GM13976 (cell line): ENCODE results near the gene ITGA3.
"Not testable (repeated sequence)": the region's sequence is repeated elsewhere in the genome, so short reads cannot be mapped to it uniquely, and the experiment has no call there.

ENCODE experiments used
- DNase-seq: peaks from one replicate; pipeline ENCODE4 v3.0.0; 2012; ENCODE audit warnings: low spot score
- in situ Hi-C: fragments of 300-500 bp; cut with MboI; formaldehyde crosslinking; loops from one replicate; pipeline ENCODE4 v1.12.0; 2022; ENCODE audit warnings: low sequenced_read_pairs, mixed read lengths, inconsistent platforms; ENCODE audit not compliant: unreplicated experiment
- TF ChIP-seq, protein P1 (sequence below): IDR thresholded peaks from 2 replicates; pipeline ENCODE4 v1.5.1; 2012; ENCODE audit warnings: borderline replicate concordance, mild to moderate bottlenecking; ENCODE audit not compliant: insufficient read depth; ENCODE audit errors: extremely low read depth, missing control alignments, control extremely low read depth

ITGA3 gene

GRCh38 chr17:50060951-50061712 is 5.2 kb downstream of the ITGA3 start:
- no peak for DNase-seq
- TF ChIP-seq, protein P1, sequence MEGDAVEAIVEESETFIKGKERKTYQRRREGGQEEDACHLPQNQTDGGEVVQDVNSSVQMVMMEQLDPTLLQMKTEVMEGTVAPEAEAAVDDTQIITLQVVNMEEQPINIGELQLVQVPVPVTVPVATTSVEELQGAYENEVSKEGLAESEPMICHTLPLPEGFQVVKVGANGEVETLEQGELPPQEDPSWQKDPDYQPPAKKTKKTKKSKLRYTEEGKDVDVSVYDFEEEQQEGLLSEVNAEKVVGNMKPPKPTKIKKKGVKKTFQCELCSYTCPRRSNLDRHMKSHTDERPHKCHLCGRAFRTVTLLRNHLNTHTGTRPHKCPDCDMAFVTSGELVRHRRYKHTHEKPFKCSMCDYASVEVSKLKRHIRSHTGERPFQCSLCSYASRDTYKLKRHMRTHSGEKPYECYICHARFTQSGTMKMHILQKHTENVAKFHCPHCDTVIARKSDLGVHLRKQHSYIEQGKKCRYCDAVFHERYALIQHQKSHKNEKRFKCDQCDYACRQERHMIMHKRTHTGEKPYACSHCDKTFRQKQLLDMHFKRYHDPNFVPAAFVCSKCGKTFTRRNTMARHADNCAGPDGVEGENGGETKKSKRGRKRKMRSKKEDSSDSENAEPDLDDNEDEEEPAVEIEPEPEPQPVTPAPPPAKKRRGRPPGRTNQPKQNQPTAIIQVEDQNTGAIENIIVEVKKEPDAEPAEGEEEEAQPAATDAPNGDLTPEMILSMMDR: no peak
- in situ Hi-C loops: no loop called here

GRCh38 chr17:50061713-50062045 is 5.8 kb downstream of the ITGA3 start:
- in situ Hi-C loops, DNase-seq: not testable (repeated sequence)

DNA sequence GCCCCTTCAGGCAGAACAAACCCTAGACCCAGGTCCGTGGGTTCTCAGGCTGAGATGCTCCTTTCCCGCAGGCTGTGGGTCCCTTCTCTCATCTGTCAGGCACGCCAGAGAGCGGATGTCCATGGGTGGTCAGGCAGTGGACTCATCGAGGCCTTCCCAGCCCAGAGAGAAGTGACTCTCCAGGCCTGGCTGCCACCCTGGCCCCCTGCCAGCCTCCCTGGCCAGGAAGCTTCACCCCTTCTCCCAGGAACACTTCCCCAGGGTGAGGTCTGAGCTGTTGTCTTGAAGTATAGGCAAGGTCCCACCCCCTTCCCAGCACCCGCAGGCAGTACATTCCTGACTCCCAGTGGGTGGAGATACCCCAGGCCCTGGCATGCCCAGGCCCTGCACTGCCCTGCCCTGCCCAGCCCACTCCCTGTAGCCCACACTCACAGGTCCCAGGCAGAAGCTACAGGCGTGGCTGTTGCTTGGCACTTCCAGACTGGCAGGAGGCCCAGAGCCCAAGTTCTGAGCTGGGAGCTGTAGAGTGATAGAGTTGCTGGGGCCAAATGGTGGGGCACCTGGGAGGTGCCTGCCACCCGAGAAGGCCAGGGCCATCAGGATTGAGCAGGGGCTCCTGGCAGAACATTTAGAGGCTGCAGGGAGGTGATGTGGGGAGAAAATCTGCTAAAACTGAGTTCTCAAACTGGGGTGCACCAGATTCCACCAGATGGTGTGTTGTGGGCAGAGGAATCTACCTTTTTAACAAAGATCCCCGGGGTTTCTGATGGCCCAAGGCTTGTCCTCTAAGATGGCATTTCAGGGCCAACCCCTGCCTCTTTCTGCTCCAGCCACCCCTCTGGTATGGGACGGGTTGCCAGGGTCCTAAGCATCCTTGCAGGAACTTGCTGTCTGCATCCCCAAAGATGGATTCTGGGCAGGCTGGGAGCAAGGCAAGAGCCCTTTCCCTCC is 6.7 kb downstream of the ITGA3 start:
- no peak for DNase-seq

GRCh38 chr17:50063561-50064252 is 7.8 kb downstream of the ITGA3 start:
- DNase-seq: no peak
- in situ Hi-C loops: no loop called here
- TF ChIP-seq, protein P1: no peak

More for the DNA sequence above, 6.7 kb downstream of the ITGA3 start:
- TF ChIP-seq, protein P1: no peak
- in situ Hi-C loops: no loop called here

- DNase-seq: no peak
- TF ChIP-seq, protein P1: no peak
- in situ Hi-C loops: no loop called here
Observed at GRCh38 chr17:50064253-50065001, 8.5 kb downstream of the ITGA3 start.

- in situ Hi-C loops: no loop called here
- no peak for DNase-seq
- TF ChIP-seq, protein P1: no peak
Observed at GRCh38 chr17:50065056-50065455, 9.1 kb downstream of the ITGA3 start.
